Renal pelvis (tissue), 4 donors: ENCODE measurements around the gene TNFRSF4. TPM values are rescaled to one million over a fixed set of nuclear protein-coding genes. Genes with fewer than 3 reads are reported as not detected.

ENCODE experiments used
- DNase-seq: peaks from one replicate; pipeline ENCODE4 v3.0.0-alpha.2; 2013
- polyA plus RNA-seq, 3 donors: library from polyadenylated mRNA; unstranded; fragments of 120-200 nt; gene quantifications; one replicate each; pipeline ENCODE4 v1.2.1, GENCODE V29; 2013; ENCODE audit not compliant: insufficient read length in 3 of 3

Gene TNFRSF4
- polyA plus RNA-seq, 3 donors, result 1.5 to 2.7 (median 2.7) TPM

DNA sequence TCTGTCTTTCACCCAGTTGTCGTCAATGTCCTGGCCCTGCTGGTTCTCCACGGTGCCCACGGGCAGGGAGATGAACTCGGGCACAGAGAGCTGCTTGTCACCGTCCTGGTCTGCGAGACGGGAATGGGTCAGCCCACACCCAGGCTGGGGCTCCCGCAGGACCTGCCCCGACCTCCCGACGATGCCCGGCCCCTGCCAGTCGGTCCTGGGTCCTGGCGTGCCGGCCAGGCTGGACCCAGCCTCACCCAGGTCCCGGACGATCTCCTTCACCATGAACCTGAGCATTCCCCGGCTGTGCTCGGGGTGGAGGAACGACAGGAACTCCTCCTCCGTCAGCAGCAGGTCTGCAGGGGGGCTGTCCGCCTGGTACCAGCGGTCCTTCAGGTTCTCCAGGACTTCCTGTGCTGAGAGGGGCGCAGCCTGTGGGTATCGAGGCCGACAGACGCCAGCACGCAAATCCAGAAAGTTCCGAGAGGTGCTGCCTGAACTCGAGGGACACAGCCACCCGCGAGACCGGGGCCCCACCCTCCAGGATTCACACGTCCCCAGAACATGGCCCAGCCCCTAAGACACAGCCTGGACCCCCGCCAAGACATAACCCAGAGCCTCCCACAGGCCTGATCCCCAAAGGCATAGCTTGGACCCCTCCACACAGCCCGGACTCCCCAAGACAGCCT is 4.7 kb upstream of the TNFRSF4 start:
- DNase-seq, result no peak

GRCh38 chr1:1217621-1218523 is 3.9 kb upstream of the TNFRSF4 start:
- DNase-seq, result no peak

DNA sequence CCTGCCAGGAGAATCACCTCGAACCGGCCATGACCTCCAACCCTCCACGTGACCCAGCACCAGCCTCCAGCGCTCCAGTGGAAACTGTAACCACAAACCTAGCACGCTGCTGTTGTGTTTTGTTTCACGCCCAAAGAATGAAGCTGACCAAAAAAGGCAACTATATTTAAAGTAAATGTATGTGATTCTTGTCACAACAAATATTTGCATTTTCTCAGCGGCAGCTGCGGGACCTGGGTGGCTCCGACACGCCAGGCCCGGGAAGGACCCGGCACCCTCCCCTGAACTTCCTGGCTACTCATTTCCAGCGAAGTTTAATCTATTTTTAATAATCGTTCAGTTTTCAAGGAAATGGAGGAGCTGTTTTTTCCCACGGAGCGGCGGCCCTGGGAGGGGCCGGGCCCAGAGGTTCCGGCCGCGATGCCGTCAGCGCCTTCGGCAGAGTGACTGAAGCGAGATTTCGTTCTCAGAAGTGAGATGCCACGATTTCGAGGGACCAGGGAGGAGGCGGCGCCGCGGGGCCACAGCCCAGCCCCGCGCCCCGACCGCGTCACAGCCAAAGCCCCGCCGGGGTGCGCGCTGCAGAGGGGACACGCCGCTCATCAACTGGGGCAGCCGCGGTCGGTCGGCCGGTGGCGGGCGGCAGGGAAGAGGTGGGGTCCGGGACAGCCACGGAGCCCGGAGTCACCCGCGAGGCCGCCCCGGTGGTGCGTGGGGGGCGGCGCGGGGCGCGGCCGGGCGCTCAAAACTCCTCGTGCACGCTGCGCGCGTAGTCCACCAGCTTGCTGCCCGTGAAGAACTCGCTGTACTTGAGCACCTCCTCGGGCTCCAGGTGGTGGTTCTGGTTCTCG is 3.0 kb upstream of the TNFRSF4 start:
- DNase-seq, result no peak

- no peak for DNase-seq
These were observed 2.1 kb upstream of the TNFRSF4 start for GRCh38 chr1:1215881-1216605.

- no peak for DNase-seq
These were observed 1.2 kb upstream of the TNFRSF4 start for GRCh38 chr1:1215080-1215676.

DNA sequence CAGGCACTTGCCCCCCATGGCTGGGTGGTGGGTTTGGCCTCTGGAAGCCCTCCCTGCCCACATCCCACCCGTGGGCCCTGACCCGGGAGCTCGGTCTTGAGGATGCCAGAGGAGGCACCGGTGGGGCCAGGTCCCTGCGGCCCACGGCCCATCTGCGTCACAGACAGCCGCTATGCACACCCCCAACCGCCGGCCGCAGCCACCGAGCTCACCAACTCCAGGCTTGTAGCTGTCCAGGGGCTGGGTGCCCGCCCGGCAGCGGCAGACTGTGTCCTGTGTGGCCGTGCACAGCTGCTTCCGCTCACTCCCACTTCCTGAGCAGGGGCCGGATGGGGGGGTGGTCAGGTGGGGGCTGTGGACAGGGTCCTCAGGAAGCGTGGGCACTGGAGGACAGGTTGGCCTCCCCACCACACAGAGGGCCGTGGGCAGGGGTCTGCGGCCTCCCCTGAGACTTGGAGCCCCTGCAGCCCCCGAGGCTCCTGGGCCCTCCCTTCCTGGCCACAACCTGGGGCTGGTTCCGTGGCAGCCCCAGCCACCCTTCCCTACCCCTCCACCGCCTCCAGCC is 1.1 kb downstream of the TNFRSF4 start:
- DNase-seq, result no peak

- DNase-seq, result no peak
These were observed 2.2 kb downstream of the TNFRSF4 start for GRCh38 chr1:1211541-1212441.

DNA sequence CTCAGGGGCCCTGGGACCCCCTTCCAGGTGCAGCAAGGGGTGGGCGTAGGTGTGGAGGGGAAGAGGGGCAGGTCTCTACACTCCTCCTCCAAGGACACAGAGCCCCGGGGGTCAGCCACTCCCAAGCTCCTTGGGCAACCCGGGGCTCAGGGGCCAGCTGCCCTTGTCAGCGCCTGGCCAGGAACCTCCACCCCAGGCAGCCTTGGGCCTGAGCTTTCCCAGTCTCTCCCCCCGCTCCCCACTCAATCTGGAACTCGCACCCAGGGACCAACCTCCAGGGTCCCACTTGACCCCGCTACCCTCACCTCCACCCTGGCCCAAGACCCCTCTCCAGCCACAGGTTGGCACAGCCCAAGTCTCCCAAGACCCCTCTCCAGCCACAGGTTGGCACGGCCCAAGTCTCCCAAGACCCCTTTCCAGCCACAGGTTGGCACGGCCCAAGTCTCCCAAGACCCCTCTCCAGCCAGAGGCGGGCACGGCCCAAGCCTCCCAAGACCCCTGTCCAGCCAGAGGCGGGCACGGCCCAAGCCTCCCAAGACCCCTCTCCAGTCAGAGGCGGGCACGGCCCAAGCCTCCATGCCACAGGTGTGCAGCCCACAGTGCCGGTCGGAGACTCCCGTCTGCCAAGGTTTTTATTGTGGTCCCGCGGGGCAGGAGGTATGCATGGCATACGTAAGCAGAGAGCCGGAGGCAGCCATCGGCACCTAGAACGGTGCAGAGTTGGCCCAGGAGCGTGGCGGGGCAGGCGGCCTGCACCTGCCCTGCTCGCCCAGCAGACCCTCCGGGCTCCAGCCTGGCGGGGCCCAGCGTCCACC is 3.0 kb downstream of the TNFRSF4 start:
- no peak for DNase-seq

DNA sequence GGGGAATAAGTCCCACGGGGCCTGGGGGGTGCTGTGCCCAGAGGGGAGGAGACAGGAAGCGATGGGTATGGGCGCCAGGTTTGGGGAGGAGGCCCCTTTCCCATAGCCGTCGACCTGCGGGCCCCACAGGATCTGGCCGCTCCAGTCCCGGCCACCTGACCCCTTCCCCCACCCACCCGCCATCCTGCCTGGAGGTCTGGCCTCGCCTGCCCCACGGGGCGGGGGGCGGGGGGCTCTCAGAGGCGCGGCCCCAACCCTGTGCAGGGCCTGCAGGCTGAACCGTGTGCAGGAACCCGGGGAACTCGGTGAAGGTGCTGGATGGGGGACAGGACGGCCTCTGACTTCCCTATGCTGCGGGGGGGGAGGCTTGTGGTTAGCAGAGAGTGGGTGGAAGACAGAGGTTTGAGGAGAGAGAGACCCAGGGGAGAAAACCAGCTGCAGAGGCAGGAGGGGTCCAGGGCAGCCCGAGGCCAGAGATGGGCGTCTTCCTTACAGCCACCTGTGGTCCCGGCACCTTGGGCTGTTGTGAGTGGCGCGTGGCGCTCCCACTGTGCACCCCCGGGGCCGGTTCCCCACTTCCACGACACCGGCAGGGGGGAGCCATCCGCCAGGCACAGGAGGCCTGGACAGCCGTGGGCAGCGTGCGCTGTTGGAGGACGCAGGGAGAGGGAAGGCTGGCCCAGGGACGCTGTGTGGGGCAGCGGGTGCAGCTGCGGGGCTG is 5.1 kb downstream of the TNFRSF4 start:
- no peak for DNase-seq

DNA sequence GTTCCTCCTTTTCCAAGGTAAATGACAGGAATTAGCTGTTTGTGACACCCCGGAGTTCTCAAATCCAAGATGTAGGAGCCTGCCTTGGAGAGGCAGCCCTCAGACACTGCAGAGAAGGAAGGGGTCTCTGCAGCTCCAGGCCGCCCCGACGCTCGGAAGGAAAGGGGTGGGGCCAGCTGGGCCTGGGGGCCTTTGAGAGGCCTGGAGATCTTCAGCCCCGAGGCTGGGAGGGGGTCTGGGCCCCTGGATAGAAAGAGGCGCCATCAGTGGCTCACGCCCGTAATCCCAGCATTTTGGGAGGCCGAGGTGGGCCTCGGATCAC is 6.4 kb downstream of the TNFRSF4 start:
- DNase-seq, result no peak

- DNase-seq, result no peak
These were observed 6.9 kb downstream of the TNFRSF4 start for GRCh38 chr1:1206966-1207531.

DNA sequence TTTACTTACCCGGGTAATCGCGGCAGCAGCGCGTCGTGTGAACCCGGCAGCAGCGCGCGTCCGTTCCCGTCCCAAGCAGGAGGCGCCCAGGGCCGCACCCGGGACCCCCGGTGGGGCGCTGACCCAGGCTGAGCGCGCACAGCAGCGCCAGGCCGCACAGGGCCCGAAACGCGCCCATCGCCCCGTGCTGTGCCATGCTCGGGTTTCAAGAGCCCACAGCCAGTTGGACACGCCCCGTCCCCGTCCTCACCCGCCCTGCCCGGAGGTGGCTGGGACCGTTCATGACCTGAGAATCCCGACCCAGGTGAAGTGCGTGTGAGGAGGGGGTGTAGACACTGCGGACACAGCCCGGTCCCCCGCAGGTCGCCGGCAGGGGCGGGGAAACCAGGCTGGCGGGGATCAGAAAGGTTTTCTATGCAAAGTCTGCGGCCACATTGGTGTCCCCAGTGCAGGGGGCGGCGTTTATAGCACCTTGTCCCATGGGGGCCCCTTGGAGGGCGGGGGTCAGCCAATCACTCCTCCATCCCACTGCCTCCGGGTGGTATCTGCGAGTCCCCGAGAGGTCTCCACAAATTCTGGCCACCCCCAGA is 7.5 kb downstream of the TNFRSF4 start, which contains the start of gene TNFRSF18:
Gene TNFRSF18 (minus strand): TSS at position 217 of the 590 bp plus-strand sequence. CDS start 21 bp downstream, at position 196.
- DNase-seq, result no peak

DNA sequence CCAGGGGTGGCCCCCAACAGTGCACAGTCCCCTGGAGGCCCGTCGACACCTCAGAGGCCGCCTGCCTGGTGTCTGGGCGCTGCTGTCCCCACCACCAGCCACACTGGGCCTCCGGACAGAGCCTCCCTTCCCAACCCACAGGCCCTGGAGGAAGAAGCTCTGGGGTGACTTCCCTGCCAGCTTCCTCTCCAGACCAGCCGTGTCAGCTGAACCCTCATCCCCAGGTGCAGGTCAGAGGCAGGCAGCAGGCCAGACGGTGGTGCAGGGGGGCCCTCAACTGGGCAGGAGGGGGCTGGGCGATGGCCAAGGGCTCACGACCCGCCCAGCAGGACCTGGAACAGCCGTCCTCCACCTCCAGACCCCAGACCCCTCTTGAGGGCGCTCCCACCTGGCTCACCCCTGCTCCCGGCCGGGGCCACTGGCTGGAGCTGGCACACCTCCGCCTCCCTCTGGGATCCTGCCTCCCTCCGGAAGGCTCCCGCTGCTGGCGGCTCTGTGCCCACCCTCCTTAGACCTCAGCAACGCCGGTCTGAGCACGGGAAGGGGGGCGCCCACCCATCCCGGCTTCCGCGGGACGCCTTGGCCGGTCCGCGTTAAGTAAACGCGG is 8.1 kb downstream of the TNFRSF4 start:
- no peak for DNase-seq

DNA sequence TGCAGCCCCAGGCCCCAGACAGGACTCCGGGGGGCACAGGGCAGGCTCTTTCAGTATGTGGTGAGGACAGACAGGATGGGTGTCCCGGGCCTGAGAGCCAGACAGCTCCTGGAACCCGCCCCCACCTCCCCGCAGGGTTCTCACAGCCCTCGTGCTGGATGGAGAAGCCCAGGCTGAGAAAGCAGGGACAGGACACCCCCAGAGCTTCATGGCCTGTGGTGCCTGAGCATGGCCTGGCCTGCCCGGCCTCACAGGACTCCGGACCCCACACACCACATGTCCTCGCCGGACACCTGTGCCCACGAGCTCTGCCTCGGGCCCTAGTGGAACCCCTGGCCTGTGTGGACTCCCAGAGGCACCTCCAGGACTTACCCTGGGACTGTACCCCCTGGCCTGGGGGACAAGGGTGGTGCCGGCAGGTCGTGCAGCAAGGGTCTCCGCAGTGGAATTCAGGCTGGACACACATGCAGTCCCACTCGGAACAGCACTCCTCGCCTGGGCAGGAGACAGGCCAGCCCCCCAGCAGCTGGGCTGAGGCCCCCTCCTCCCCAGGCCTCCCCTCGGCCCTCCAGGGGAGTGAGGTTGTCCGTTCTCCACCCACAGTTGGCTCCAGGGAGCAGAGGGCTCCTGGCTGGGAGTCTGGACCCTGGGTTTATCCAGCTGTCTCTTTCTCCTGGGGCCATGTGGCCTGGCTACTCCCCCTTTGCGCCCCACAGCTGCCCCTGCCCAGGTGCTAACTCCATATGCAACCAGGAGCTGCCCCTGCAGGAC is 8.8 kb downstream of the TNFRSF4 start:
- no peak for DNase-seq

DNA sequence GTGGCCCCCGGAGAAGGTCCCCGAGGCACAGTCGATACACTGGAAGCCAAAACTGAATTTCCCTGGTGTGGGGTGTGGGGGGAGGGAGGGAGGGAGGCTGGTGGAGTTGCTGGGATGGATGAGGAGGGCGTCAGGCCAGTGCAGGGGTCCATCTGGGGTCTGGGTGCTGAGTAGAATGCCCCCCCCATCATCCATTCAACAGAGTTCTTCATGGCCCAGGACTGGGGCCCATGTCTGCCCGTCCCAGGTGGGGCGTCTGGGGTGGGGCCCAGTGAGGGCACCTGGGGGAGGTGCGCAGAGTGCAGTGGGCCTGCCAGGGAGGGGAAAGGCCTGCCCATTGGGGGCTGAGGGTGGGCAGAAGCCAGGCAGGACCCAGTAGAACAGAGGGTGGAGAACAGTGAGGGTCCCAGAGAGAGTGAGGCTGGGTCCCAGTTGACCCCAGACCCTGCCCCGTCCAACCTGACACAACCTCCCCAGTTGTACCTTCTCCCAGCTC is 9.5 kb downstream of the TNFRSF4 start:
- no peak for DNase-seq
